GM21360 (cell line): Measurements from ENCODE around the gene FGF18.

Experiments
- ATAC-seq: cut with Tn5 transposase; IDR thresholded peaks from one replicate; pipeline ENCODE4 v1.9.1; 2021; ENCODE audit warnings: mild to moderate bottlenecking, moderate library complexity; ENCODE audit not compliant: unreplicated experiment

FGF18 gene

GRCh38 chr5:171436804-171437285 is 17.4 kb downstream of the FGF18 start:
- no peak for ATAC-seq

DNA sequence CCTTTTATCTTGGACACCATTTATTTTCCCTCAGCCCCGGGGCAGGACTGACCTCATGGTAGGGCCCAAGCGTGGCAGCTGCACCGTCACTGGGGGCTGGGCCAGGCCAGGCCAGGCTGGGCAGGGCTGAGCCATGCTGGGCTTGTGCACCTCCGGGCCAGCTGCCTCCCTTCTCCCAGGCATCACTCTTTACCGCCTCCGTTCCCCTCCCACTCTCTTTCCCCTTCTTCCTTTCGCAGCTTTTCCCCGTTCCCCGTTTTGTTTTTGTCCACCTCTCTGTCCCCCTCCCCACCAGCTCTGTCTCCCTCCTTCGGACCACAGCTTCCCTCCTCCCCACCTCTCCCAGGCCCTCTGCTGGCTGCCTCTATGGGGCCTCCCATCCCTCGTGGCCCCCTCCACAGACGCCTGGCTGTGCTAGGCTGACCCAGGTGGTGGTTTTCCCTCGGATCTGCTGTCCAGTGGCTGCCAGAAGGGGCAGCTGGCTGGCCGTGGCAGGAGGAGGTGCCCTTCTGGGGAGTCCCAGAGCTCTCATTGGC is 17.9 kb downstream of the FGF18 start:
- no peak for ATAC-seq

DNA sequence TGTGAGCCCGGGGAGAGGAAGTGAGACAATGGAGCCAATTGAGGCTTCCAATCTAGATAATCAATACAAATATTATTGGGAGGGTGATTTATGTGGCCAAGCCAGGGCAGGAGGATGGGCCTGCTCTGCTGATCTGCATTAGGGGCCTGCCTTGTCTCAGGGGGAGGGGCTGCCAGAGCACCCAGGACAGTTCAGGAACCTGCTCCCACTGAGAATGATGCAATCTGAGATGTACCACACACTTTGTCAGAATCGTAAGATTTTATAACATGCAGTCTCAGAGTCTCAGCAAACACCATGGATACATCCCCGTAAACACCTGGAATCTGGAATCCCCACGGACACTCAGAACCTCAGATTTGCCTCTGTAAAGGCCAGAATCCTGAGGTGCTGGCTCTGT is 19.3 kb downstream of the FGF18 start:
- no peak for ATAC-seq

- ATAC-seq, result no peak
Observed at GRCh38 chr5:171441246-171441791, 21.9 kb downstream of the FGF18 start.

DNA sequence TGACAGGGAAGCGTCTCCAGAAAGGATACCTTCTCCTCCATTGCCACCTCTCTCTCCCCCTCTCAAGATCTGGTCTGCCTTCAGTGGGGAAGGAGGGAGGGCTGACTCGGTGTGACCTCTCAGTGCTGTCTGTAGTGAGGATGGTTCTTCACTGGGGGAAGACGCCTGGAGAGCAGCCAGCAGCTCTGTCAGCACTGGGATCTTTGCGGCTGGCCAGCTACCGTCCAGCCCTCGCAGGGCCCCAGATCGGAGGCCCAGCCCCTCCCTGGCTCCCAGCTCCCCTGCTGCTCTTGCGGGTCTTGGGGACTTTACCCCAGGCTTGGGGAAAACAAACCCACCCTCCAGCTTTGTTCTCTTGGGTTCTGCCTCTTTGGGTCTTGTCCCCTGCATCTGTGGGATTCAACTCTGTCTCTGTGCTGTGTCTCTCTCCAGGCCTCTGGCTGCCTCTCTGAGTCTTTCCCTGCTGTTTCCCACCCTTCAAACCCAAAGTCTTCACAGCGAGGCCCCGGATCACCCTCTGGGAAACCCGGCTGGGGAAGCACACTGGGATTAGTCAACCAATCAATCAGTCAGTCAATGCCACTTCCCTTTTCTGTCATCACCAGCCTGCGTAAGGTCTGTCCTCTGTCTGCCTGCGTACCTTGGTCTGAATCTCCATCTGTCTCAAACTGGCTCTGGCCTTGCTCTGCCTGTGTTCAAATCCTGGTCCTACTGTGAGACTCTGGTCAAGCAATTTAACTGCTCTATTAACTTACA is 23.0 kb downstream of the FGF18 start:
- no peak for ATAC-seq

DNA sequence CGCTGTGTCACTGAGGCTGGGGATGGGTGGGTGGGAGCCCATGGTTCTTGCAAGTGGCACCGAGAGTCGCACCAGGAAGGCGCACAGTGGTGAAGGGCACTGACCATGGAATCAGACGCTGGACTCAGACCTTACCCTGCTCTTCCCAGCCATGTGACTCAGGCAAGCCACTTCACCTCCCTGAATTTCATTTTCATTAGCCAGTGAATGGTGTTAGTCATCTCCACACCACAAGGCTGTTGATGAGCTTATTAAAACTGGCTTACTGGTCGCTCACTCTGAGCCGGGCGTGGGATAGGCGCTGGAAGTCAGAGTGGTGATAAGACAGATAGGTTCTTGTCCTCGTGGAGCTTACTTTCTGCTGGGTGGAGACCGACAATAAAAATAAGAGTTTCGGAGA is 25.1 kb downstream of the FGF18 start:
- ATAC-seq, result no peak

DNA sequence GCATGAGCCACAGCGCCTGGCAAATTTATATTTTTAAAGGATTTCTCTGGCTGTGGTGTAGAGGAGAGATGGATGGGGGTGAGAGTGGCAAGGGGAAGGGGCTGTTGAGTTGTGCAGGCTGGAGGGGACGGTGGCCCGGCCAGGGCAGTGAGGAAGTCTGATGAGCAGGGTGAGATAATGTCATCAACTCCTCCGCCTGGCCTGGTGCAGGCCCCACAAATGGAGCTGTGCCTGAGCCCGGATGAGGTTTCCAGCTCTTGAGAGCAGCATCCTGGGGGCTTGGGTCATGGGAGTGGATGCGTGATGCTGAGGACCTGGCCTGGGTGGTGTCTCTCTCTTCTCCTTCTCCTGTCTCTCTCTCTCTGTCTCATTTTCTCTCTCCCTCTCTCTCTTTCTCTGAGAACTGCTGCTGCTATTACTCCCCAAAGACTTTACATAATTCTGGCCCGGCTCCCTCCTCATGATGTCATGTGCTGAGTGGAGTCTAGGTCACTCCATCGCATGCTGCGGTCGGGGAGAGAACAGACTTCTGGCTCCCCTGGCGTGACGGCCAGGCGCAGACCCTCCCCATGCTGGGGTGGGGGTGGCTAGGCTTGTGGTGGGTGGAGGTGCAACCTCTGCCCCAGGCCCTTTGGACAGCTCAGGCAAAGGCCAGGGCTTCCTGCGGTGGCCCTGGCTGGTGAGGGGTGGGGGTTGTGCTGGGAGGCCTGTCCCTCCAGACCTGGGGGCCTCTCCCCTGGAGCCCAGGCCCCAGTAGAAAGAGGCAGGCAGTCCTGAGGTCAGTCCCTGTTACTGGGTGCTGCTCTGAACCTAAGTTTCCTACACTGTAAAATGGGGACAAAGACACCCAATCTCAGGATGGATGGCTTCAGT is 26.4 kb downstream of the FGF18 start:
- ATAC-seq, result no peak

GRCh38 chr5:171447226-171447625 is 27.8 kb downstream of the FGF18 start:
- no peak for ATAC-seq

DNA sequence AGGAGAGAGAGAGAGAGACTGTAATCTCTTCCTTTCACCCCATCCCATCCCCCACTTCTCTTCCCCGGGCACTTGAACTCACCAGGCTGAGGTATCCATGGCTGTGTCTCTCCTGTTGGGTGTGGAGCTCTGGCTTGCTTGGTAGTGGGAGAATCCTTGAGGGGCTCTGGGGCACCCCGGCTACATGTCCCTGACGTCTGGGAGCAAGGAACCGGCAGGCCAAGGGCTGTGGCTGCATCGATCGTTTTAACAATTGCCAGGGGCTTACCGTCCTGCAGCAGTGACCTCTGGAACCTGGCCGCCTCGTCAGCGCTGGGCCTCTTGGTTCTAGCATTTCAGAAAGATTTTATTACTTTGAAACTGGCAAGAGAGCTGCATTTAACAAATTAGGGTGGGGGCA is 30.0 kb downstream of the FGF18 start:
- no peak for ATAC-seq

DNA sequence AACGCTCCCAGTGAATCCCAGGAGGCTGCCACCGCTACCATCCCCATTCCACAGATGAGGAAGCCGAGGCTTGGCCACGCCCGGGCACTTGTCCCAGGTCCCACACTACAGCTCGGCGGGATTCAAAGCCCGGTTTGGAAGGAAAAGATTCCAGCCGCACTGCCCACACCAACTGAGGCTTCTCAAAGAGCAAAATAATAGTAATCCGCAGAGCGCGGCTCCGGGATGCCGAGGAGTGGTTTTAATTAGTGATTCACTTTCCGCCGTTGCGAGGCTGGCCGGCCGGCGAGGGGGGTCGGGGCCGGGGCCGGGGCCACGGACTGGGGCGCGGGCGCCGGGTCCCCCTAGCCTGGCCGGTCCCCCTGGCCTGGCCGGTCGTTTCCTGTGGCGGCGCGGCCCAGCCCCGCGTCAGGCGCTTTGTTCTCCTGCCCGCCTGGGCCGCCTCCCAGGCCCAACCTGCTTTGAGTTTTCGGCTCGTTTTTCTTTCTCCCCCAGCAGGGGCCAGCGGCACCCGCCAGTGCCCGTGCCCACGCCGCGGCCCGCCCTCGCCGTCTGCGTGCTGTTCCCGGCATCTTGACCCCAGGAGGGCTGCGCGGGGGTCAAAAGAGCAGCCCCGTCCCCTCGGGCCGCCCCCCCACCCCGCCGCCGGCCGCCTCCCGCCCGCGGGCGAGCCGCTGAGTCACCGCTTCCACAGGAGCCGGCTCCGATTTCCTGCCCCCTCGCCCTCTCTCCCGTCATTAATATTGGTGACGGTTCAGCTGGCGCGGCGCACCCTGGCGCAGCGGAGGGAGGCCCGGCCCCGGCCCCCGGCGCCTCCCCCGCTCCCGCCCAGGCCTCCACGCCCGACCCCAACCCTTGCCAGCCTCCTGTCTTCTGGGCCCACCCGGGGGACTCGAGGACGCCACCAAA is 31.2 kb downstream of the FGF18 start:
- no peak for ATAC-seq

GRCh38 chr5:171451421-171451820 is 32.0 kb downstream of the FGF18 start:
- no peak for ATAC-seq

- no peak for ATAC-seq
Observed at GRCh38 chr5:171453056-171453725, 33.7 kb downstream of the FGF18 start.

DNA sequence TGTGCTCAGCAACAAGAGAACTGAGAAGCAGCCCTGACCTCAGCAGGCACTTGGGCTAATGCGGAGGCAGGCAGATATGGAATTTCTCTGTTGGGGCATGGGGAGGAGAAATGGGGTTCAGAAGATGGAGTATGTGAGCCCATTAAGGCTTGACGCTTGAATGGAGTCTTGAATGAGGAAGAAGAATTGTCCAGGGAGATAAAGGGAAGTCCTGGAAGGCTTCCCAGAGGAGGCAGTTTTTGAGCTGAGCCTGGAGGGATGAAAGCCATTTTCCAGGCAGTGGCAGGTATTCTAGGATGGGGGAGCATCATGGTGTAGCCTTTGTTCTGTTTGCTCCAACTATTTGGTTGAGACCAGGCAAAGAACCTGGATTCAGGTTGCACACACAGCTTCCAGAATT is 34.5 kb downstream of the FGF18 start:
- no peak for ATAC-seq

- ATAC-seq, result no peak
Observed at GRCh38 chr5:171454549-171454948, 35.1 kb downstream of the FGF18 start.

- no peak for ATAC-seq
Observed at GRCh38 chr5:171455522-171455921, 36.1 kb downstream of the FGF18 start.

DNA sequence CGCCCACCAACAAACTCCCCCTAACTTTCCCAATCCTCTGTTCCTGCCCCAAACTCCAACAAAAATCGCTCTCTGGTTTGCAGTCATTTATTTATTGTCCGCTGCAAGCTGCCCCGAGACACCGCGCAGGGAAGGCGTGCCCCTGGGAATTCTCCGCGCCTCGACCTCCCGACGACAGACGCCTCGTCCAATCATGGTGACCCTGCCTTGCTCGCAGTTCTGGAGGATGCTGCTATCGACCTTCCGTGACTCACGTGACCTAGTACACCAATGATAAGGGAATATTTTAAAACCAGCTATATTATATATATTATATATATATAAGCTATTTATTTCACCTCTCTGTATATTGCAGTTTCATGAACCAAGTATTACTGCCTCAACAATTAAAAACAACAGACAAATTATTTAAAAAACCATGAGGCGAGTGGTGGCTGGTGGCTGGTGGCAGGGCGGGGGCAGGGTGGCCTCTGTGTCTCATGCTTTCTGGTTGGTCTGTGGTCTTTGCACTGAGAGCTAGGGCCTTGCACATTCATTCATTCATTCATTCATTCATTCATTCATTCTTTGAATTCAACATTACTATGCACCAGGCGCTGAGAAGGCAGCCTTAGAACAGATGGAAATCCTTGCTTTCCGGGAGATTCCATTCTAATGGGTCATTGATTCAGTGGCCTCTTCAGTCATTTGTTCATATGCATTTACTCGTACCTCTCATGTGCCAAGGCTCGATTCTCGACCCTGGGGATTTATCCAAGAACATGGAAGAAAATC is 37.9 kb downstream of the FGF18 start:
- ATAC-seq, result no peak

DNA sequence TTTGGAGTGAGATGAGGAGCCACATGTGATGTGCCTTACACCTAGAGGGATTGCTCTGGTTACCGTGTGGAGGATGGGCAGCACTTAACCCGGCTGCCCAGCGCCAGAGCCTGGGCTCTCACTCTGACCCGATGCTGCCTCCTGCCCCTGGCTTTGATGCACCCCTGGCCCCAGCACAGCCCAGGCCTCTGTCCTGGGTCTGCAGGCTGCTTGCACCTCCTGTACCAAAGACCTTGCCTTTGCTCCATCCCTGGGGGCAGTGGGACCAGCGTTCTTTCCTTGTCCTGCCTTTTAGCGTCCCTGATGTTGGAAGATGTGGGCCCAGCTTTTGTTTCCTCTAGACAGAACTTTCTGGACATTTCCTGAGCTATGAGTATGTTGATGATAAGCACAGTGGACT is 40.4 kb downstream of the FGF18 start:
- no peak for ATAC-seq

GRCh38 chr5:171462136-171462927 is 42.9 kb downstream of the FGF18 start:
- ATAC-seq, result no peak
